ENCODE results near the gene TMEM117. TPM values are rescaled to one million over a fixed set of nuclear protein-coding genes. Genes with fewer than 3 reads are reported as not detected.

The TMEM117 gene
- total RNA-seq, 2 donors from 2014 or later = 0.79 to 1.4 TPM

- no peak overlapping the region for H3K9ac ChIP-seq (ENCODE audit: extremely low read depth, low read length, poor library complexity, severe bottlenecking)
- H3K27me3 Mint-ChIP-seq (ENCODE audit: insufficient read depth) = no peaks in the 10 kb centered on the region
- WGBS, 2 experiments (ENCODE audit: insufficient coverage in 1 of 2, insufficient read length in 1 of 2) = 60 to 93% methylated on average over 1 to 2 of the region's 2 CpGs
Measured at GRCh38 chr12:44100264-44100663, 264.4 kb downstream of the TMEM117 start.

DNA sequence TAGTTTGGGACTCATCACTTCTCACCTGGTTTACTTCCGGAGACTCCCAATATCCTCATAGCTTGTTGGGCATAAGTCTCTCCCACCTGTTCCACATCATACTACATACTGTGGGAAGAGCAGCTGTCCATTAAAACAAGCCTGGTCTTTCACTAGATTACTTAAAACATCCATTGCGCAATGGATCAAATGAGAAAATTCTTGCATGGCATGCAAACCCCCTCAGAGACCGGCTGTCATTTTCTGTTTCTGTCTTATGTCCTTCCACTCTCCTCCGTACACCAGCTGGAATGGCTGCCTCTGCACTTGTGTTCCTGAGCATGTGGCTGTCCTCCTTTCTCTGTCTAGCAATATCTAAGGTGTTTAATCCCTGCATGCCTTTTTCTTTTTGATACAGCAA, 265.6 kb downstream of the TMEM117 start:
- Mint-ChIP-seq H3K4me3 (no peak overlapping the region), H3K4me1 (no peaks in the 10 kb centered on the region), H3K9me3 (peaks cover 3% of the 10 kb centered on the region), H3K27ac (no peak overlapping the region), H3K36me3 (ENCODE audit: low read depth) (no peaks in the 10 kb centered on the region), H3K27me3 (ENCODE audit: insufficient read depth) (no peaks in the 10 kb centered on the region)
- no peak for TF ChIP-seq CTCF (conservative IDR thresholded peaks at IDR 0.05)
- no peaks in the 10 kb centered on the region for H3K4me1 ChIP-seq (ENCODE audit: control insufficient read depth, insufficient read depth, low read length)
- no peaks in the 10 kb centered on the region for H3K36me3 ChIP-seq (ENCODE audit: control insufficient read depth, insufficient read depth, low read length)
- H3K9ac ChIP-seq (ENCODE audit: extremely low read depth, low read length, poor library complexity, severe bottlenecking) = no peak overlapping the region
- no peak for DNase-seq
- H3K9me3 ChIP-seq (ENCODE audit: control insufficient read depth, low read length) = no peaks in the 10 kb centered on the region
- no peaks in the 10 kb centered on the region for H3K27me3 ChIP-seq (ENCODE audit: control insufficient read depth, insufficient read depth, low read length, poor library complexity, severe bottlenecking)
- WGBS, 2 experiments (ENCODE audit: insufficient coverage in 1 of 2, insufficient read length in 1 of 2) = 93 to 100% methylated on average over 4 of the region's 4 CpGs
- no peak overlapping the region for H3K4me3 ChIP-seq (ENCODE audit: low read length)
- no peak overlapping the region for H3K27ac ChIP-seq (ENCODE audit: low read depth, low read length)

More at GRCh38 chr12:44100264-44100663, 264.4 kb downstream of the TMEM117 start:
- no peak overlapping the region for H3K4me3 Mint-ChIP-seq
- H3K9me3 Mint-ChIP-seq = peaks cover 3% of the 10 kb centered on the region
- no peak for DNase-seq
- TF ChIP-seq CTCF (conservative IDR thresholded peaks at IDR 0.05) = no peak
- Histone ChIP-seq H3K27me3 (ENCODE audit: control insufficient read depth, insufficient read depth, low read length, poor library complexity, severe bottlenecking) (no peaks in the 10 kb centered on the region), H3K36me3 (ENCODE audit: control insufficient read depth, insufficient read depth, low read length) (no peaks in the 10 kb centered on the region), H3K9me3 (ENCODE audit: control insufficient read depth, low read length) (no peaks in the 10 kb centered on the region), H3K27ac (ENCODE audit: low read depth, low read length) (no peak overlapping the region), H3K4me3 (ENCODE audit: low read length) (no peak overlapping the region), H3K4me1 (ENCODE audit: control insufficient read depth, insufficient read depth, low read length) (no peaks in the 10 kb centered on the region)
- no peaks in the 10 kb centered on the region for H3K36me3 Mint-ChIP-seq (ENCODE audit: low read depth)
- H3K4me1 Mint-ChIP-seq = no peaks in the 10 kb centered on the region
- H3K27ac Mint-ChIP-seq = no peak overlapping the region

DNA sequence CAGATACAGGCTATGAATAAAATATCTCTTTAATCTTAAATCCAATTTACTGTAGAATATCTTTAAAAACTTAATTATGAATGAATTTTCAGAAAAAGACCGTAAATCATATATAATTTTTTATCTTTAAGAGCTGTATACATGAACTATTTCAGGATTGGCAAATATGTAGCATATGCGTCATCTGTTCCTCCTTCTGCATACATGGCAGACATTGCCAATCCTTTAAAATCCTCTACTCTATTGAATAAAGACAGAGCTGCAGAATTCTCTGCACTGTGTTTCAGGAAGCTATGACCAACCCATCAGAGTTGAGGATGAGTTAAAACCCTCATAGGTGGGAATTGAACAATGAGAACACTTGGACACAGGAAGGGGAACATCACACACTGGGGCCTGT, 279.0 kb downstream of the TMEM117 start:
- 100% methylated on average over 1 of the region's 2 CpGs; no CpG with 5 or more reads in 1 of the 2 experiments for WGBS, 2 experiments (ENCODE audit: insufficient coverage in 1 of 2, insufficient read length in 1 of 2)
- H3K36me3 Mint-ChIP-seq (ENCODE audit: low read depth) = no peaks in the 10 kb centered on the region
- Histone ChIP-seq H3K9ac (ENCODE audit: extremely low read depth, low read length, poor library complexity, severe bottlenecking) (no peak overlapping the region), H3K4me1 (ENCODE audit: control insufficient read depth, insufficient read depth, low read length) (no peaks in the 10 kb centered on the region), H3K4me3 (ENCODE audit: low read length) (no peak overlapping the region), H3K27ac (ENCODE audit: low read depth, low read length) (no peak overlapping the region), H3K27me3 (ENCODE audit: control insufficient read depth, insufficient read depth, low read length, poor library complexity, severe bottlenecking) (no peaks in the 10 kb centered on the region), H3K36me3 (ENCODE audit: control insufficient read depth, insufficient read depth, low read length) (no peaks in the 10 kb centered on the region), H3K9me3 (ENCODE audit: control insufficient read depth, low read length) (no peaks in the 10 kb centered on the region)
- no peaks in the 10 kb centered on the region for H3K9me3 Mint-ChIP-seq
- H3K27me3 Mint-ChIP-seq (ENCODE audit: insufficient read depth) = no peaks in the 10 kb centered on the region
- H3K4me1 Mint-ChIP-seq = no peaks in the 10 kb centered on the region
- DNase-seq = no peak
- H3K4me3 Mint-ChIP-seq = no peak overlapping the region
- TF ChIP-seq CTCF (conservative IDR thresholded peaks at IDR 0.05) = no peak
- no peak overlapping the region for H3K27ac Mint-ChIP-seq

All from endodermal cell (in vitro differentiated cells).